Measurements from ENCODE around the gene MNT.

MNT gene

DNA sequence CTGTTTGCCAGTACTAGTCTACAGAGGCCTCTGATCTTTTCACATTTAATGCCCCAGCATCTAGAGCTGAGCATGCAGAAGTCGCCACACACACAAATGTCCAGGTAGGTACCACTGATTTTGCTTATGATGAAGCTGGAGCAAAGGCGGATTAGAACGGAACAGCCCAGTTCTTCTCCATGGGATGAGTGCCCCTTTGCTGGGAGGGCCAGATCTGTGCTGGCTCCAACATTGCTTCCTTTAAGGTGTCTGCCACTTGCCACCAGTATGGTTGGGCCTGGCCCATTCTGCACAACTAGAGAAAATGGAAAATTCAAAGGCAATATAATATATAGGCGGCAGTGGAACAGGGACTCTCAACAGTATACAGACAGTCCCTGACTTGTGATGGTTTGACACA lies 2.2 kb upstream of the MNT start:
- no peak overlapping the region for H3K4me2 ChIP-seq (ENCODE audit: low read length)
- no peak overlapping the region for H3K27ac ChIP-seq (ENCODE audit: low read length)

DNA sequence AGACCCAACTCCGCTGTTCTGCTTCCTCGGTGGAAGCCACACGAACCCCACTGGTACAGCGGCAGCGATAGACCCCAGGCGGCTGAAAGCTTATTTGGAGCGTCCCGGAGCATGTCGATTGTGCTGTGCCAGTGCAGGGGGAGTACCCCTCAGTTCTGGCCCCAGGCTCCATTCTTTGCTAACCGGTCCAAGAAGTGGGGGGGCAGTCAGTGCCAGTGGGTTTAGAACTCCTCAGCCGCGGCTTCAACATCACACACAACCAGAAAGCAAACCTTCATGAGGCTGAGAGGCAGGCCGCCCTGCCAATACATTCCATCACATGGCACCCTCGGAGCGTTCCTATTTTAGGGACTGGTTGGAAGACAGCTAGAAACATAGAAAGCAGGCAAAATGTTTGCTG lies 1.7 kb upstream of the MNT start:
- Histone ChIP-seq H3K36me3 (replicated peaks; ENCODE audit: low read depth, low read length) (no peaks in the 10 kb centered on the region), H3K9me3 (ENCODE audit: insufficient read depth, low read length) (no peaks in the 10 kb centered on the region), H4K20me1 (ENCODE audit: insufficient read depth, low read length) (peaks cover 13% of the 10 kb centered on the region; the same call in 1 of the 2 replicates), H3K4me3 (ENCODE audit: low read length) (peak overlapping the region; percentile 97), H3K27ac (ENCODE audit: low read length) (no peak overlapping the region), H3K27me3 (ENCODE audit: low read depth, low read length) (no peaks in the 10 kb centered on the region), H3K4me2 (ENCODE audit: low read length) (peak overlapping the region; percentile 89), H3K79me2 (ENCODE audit: low read length) (peaks cover 21% of the 10 kb centered on the region; the same call in 1 of the 2 replicates), H2AFZ (ENCODE audit: low read depth, low read length) (no peak overlapping the region), H3K9ac (ENCODE audit: low read length) (peak overlapping the region; percentile 50; the same call in 1 of the 2 replicates), H3K4me1 (ENCODE audit: low read length) (peaks cover 7% of the 10 kb centered on the region)
- TF ChIP-seq, protein P1, sequence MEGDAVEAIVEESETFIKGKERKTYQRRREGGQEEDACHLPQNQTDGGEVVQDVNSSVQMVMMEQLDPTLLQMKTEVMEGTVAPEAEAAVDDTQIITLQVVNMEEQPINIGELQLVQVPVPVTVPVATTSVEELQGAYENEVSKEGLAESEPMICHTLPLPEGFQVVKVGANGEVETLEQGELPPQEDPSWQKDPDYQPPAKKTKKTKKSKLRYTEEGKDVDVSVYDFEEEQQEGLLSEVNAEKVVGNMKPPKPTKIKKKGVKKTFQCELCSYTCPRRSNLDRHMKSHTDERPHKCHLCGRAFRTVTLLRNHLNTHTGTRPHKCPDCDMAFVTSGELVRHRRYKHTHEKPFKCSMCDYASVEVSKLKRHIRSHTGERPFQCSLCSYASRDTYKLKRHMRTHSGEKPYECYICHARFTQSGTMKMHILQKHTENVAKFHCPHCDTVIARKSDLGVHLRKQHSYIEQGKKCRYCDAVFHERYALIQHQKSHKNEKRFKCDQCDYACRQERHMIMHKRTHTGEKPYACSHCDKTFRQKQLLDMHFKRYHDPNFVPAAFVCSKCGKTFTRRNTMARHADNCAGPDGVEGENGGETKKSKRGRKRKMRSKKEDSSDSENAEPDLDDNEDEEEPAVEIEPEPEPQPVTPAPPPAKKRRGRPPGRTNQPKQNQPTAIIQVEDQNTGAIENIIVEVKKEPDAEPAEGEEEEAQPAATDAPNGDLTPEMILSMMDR (IDR thresholded peaks at IDR 0.05; ENCODE audit: low read depth, low read length): no peak
- no peak for TF ChIP-seq EZH2phosphoT487 (IDR thresholded peaks at IDR 0.05; ENCODE audit: low read depth)

More for the DNA sequence above, 2.2 kb upstream of the MNT start:
- no peak for TF ChIP-seq EZH2phosphoT487 (IDR thresholded peaks at IDR 0.05; ENCODE audit: low read depth)
- TF ChIP-seq, protein P1 (IDR thresholded peaks at IDR 0.05; ENCODE audit: low read depth, low read length): no peak
- Histone ChIP-seq H3K4me3 (ENCODE audit: low read length) (no peak overlapping the region), H3K27me3 (ENCODE audit: low read depth, low read length) (no peaks in the 10 kb centered on the region), H3K79me2 (ENCODE audit: low read length) (peaks cover 16% of the 10 kb centered on the region; the same call in 1 of the 2 replicates), H4K20me1 (ENCODE audit: insufficient read depth, low read length) (peaks cover 8% of the 10 kb centered on the region; the same call in 1 of the 2 replicates), H2AFZ (ENCODE audit: low read depth, low read length) (no peak overlapping the region), H3K4me1 (ENCODE audit: low read length) (peaks cover 7% of the 10 kb centered on the region), H3K9me3 (ENCODE audit: insufficient read depth, low read length) (no peaks in the 10 kb centered on the region), H3K9ac (ENCODE audit: low read length) (no peak overlapping the region), H3K36me3 (replicated peaks; ENCODE audit: low read depth, low read length) (no peaks in the 10 kb centered on the region)

DNA sequence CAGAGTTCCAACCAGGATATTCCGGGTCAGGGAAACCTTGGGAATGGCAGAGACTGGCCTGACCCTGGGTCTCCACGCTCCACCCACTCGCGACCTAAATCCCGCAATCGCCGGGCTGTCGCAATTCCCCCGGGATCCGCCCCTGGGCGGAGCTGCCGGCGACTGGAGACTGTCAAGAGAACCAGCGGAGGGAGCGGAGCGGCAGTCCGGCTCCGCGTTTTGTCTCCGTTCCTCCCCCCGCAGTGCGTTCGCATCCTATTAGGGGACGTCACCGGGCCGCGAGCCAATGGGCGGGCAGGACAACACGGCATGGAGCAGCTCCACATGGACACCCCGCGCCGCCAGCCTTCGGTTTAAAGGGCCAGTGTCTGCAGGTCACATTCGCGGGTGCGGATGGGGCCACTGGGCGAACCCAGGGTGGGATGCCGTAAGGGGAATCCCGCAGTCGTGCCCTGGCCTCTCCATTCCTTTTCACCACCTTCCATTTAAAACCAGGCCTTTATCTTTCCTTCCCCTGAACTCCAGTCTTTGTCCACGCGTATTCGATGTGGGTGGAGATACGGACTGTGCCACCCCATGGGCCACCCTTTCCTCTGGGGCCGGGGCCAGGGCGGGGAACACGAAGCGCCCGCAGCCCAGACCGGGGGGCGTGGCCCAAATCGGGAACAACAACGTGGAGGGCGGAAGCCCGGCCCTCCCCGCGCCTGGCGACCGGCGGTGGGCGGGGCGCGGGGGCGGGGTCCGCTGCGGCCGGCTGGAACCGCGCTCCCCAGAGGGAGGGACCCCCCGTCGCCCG lies 764 bp upstream of the MNT start:
- Histone ChIP-seq H3K27me3 (ENCODE audit: low read depth, low read length) (no peaks in the 10 kb centered on the region), H3K4me3 (ENCODE audit: low read length) (peak overlapping the region; percentile 97), H2AFZ (ENCODE audit: low read depth, low read length) (peak overlapping the region; percentile 74; the same call in 1 of the 2 replicates), H4K20me1 (ENCODE audit: insufficient read depth, low read length) (peaks cover 18% of the 10 kb centered on the region; the same call in 1 of the 2 replicates), H3K9me3 (ENCODE audit: insufficient read depth, low read length) (no peaks in the 10 kb centered on the region), H3K36me3 (replicated peaks; ENCODE audit: low read depth, low read length) (no peaks in the 10 kb centered on the region), H3K79me2 (ENCODE audit: low read length) (peaks cover 21% of the 10 kb centered on the region; the same call in 1 of the 2 replicates), H3K27ac (ENCODE audit: low read length) (peak overlapping the region; percentile 90), H3K9ac (ENCODE audit: low read length) (peak overlapping the region; percentile 91), H3K4me2 (ENCODE audit: low read length) (peak overlapping the region; percentile 79), H3K4me1 (ENCODE audit: low read length) (peaks cover 16% of the 10 kb centered on the region)
- no peak for TF ChIP-seq EZH2phosphoT487 (IDR thresholded peaks at IDR 0.05; ENCODE audit: low read depth)
- TF ChIP-seq, protein P1 (IDR thresholded peaks at IDR 0.05; ENCODE audit: low read depth, low read length): no peak

DNA sequence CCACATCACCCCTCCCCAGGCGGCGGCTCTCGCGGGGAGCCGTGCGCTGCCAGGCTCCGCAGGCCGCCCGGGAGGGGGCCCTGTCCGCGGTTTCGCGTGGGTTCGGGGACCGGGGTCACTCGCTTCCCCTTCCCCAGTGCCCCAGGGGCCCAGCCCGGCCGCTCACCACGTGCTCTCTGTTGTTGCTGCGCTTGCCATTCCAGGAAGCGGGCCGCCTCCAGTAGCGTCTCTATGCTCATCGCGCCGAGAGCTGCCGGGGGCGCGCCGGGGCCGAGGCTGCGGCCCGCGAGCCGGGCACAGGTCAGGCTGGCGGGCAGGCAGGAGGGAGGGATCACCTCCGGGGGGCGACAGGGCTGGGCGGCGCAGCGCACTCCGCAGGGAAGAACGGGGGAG lies 390 bp downstream of the MNT start:
- Histone ChIP-seq H2AFZ (ENCODE audit: low read depth, low read length) (no peak overlapping the region), H3K27ac (ENCODE audit: low read length) (peak overlapping the region; percentile 64), H3K4me2 (ENCODE audit: low read length) (peak overlapping the region; percentile 74), H3K4me1 (ENCODE audit: low read length) (peaks cover 24% of the 10 kb centered on the region), H3K4me3 (ENCODE audit: low read length) (peak overlapping the region; percentile 97), H3K9ac (ENCODE audit: low read length) (peak overlapping the region; percentile 86), H4K20me1 (ENCODE audit: insufficient read depth, low read length) (peaks cover 27% of the 10 kb centered on the region), H3K27me3 (ENCODE audit: low read depth, low read length) (no peaks in the 10 kb centered on the region), H3K36me3 (replicated peaks; ENCODE audit: low read depth, low read length) (no peaks in the 10 kb centered on the region), H3K79me2 (ENCODE audit: low read length) (peaks cover 30% of the 10 kb centered on the region; the same call in 1 of the 2 replicates), H3K9me3 (ENCODE audit: insufficient read depth, low read length) (no peaks in the 10 kb centered on the region)
- TF ChIP-seq, protein P1 (IDR thresholded peaks at IDR 0.05; ENCODE audit: low read depth, low read length): no peak
